Fibroblast of peridontal ligament (primary cell): ENCODE results near the gene SMG9.

Source experiments
- DNase-seq: peaks from one replicate; pipeline ENCODE4 v3.0.0-alpha.2; 2010; ENCODE audit errors: extremely low read depth

Gene SMG9

GRCh38 chr19:43754503-43755255 is at the start of gene SMG9:
TSS of gene SMG9 (minus strand) at chr19:43754962. CDS start at chr19:43750741, 4,221 bp downstream.
- DNase-seq: peak; percentile 97

- DNase-seq: no peak
Observed at GRCh38 chr19:43804432-43804831, 49.7 kb upstream of the SMG9 start.

GRCh38 chr19:43802216-43802951 is 47.6 kb upstream of the SMG9 start, which contains the start of gene LYPD5:
TSS of gene LYPD5 (minus strand) at chr19:43802447. CDS start at chr19:43802380, 67 bp downstream.
- DNase-seq: no peak

GRCh38 chr19:43799502-43800142 is 44.9 kb upstream of the SMG9 start:
- no peak for DNase-seq

- no peak for DNase-seq
Observed at GRCh38 chr19:43798546-43799409, 44.0 kb upstream of the SMG9 start.

- DNase-seq: no peak
Observed at GRCh38 chr19:43798026-43798545, 43.3 kb upstream of the SMG9 start.

GRCh38 chr19:43797556-43797955 is 42.8 kb upstream of the SMG9 start:
- DNase-seq: no peak

GRCh38 chr19:43797118-43797517 is 42.4 kb upstream of the SMG9 start:
- DNase-seq: no peak

GRCh38 chr19:43790587-43790986 is 35.8 kb upstream of the SMG9 start:
- DNase-seq: no peak

GRCh38 chr19:43789029-43789428 is 34.3 kb upstream of the SMG9 start:
- DNase-seq: peak; percentile 69

GRCh38 chr19:43786665-43787064 is 31.9 kb upstream of the SMG9 start:
- no peak for DNase-seq

- peak; percentile 76 for DNase-seq
Observed at GRCh38 chr19:43784981-43785808, 30.4 kb upstream of the SMG9 start.

- DNase-seq: peak; percentile 78
Observed at GRCh38 chr19:43784241-43784980, 29.6 kb upstream of the SMG9 start.

- no peak for DNase-seq
Observed at GRCh38 chr19:43783636-43784035, 28.9 kb upstream of the SMG9 start.

GRCh38 chr19:43782689-43783231 is 28.0 kb upstream of the SMG9 start:
- no peak for DNase-seq

GRCh38 chr19:43782311-43782660 is 27.5 kb upstream of the SMG9 start:
- no peak for DNase-seq

GRCh38 chr19:43781630-43782310 is 27.0 kb upstream of the SMG9 start:
- no peak for DNase-seq

- peak; percentile 43 for DNase-seq
Observed at GRCh38 chr19:43780706-43781525, 26.2 kb upstream of the SMG9 start, which contains the start of gene KCNN4. TSS of gene KCNN4 (minus strand) at chr19:43780973. CDS start at chr19:43780861, 112 bp downstream.
